ENCODE results near the gene BCOR.

BCOR gene

DNA sequence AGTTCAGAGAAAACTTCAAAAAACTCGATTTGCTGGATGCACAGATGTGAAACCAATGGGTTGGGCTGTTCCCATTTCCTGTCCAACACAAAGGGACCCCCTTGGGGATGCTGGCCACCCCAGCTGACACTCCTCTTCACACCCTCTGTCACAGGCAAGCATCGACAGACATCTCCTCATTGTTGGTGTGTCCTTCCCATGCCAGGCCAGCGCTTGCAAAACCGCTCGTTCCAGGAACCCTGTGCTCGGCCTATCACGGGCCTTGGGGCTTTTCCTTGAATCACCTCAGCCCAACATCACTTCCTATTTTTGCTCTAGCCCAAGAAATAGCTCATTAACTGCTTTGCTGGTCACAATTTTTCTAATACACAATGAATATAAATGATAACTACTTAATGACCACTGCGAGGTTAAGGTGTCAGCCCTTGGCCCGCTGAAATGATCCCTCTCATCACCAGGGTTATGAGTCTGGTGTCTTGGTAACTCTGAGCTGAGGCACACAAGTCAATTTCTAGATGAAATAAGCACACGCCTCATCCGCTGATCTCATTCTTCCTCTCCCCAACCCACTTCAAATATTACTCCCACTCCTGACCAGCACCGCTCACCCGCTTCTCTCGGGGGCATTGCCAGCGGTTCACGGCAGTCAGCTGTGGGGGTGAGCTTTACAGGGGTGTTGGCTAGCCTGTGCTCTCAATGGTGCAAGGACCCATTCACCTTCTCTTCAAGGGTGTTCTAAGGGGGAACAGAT, 32.3 kb downstream of the BCOR start:
- H3K79me2 ChIP-seq (ENCODE audit: insufficient read depth, low read length), result no peaks in the 10 kb centered on the region
- no peak overlapping the region for H3K4me2 ChIP-seq (ENCODE audit: low read length)
- H3K36me3 ChIP-seq (ENCODE audit: insufficient read depth, low read length), result peaks cover 93% of the 10 kb centered on the region
- H3K4me1 ChIP-seq (ENCODE audit: insufficient read depth, low read length, severe bottlenecking), result no peaks in the 10 kb centered on the region
- TF ChIP-seq, protein P1, sequence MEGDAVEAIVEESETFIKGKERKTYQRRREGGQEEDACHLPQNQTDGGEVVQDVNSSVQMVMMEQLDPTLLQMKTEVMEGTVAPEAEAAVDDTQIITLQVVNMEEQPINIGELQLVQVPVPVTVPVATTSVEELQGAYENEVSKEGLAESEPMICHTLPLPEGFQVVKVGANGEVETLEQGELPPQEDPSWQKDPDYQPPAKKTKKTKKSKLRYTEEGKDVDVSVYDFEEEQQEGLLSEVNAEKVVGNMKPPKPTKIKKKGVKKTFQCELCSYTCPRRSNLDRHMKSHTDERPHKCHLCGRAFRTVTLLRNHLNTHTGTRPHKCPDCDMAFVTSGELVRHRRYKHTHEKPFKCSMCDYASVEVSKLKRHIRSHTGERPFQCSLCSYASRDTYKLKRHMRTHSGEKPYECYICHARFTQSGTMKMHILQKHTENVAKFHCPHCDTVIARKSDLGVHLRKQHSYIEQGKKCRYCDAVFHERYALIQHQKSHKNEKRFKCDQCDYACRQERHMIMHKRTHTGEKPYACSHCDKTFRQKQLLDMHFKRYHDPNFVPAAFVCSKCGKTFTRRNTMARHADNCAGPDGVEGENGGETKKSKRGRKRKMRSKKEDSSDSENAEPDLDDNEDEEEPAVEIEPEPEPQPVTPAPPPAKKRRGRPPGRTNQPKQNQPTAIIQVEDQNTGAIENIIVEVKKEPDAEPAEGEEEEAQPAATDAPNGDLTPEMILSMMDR (IDR thresholded peaks at IDR 0.05; ENCODE audit: low read length), result no peak
- no peak for TF ChIP-seq EZH2 (IDR thresholded peaks at IDR 0.05; ENCODE audit: borderline replicate concordance, low read length)
- H3F3A ChIP-seq (ENCODE audit: insufficient read depth, low read length), result no peaks in the 10 kb centered on the region
- H2AFZ ChIP-seq (ENCODE audit: low read length), result no peak overlapping the region
- no peaks in the 10 kb centered on the region for H3K27me3 ChIP-seq (ENCODE audit: insufficient read depth, low read length)
- no peak overlapping the region for H3K27ac ChIP-seq (ENCODE audit: low read depth, low read length, poor library complexity, severe bottlenecking)
- H3K4me3 ChIP-seq (ENCODE audit: low read depth, low read length, poor library complexity, severe bottlenecking), result no peak overlapping the region
- no peaks in the 10 kb centered on the region for H4K20me1 ChIP-seq (ENCODE audit: insufficient read depth, low read length)
- H3K9me3 ChIP-seq (ENCODE audit: low read length), result no peaks in the 10 kb centered on the region
- H3K9ac ChIP-seq (ENCODE audit: low read length), result no peak overlapping the region
- H3K9me2 ChIP-seq (ENCODE audit: low read depth, low read length), result no peaks in the 10 kb centered on the region

DNA sequence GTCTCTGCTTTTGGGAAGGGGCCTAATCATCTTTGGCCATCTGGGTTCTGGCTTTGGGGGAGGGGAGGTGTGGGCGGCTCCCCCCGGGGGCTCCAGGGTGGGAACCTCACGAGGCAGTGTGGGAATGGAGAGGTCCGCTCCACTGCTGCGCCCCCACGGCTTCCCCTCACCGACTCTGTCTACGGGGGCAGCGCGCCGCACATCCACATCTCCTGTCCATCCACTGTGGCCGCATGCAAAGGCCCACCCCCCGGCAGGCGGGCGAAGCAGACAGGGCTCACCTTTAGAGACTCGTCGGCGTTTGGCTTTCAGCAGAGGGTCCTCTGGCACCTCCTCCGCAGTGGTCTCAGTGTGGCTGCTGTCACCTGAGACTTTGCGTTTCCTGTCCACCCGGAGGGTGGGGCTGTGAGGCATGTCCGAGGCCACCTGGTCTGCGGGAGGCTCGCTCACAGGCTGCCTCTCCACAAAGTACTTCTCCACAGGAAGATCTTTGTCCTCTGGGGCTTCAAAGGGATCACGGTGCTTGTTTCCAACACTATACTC, 33.6 kb downstream of the BCOR start:
- TF ChIP-seq EZH2 (IDR thresholded peaks at IDR 0.05; ENCODE audit: borderline replicate concordance, low read length), result no peak
- TF ChIP-seq, protein P1 (IDR thresholded peaks at IDR 0.05; ENCODE audit: low read length), result no peak
- Histone ChIP-seq H3K27me3 (ENCODE audit: insufficient read depth, low read length) (no peaks in the 10 kb centered on the region), H3K79me2 (ENCODE audit: insufficient read depth, low read length) (no peaks in the 10 kb centered on the region), H2AFZ (ENCODE audit: low read length) (no peak overlapping the region), H3K9ac (ENCODE audit: low read length) (no peak overlapping the region), H3K36me3 (ENCODE audit: insufficient read depth, low read length) (peaks cover 93% of the 10 kb centered on the region), H4K20me1 (ENCODE audit: insufficient read depth, low read length) (no peaks in the 10 kb centered on the region), H3K4me2 (ENCODE audit: low read length) (no peak overlapping the region), H3K9me3 (ENCODE audit: low read length) (no peaks in the 10 kb centered on the region), H3K9me2 (ENCODE audit: low read depth, low read length) (no peaks in the 10 kb centered on the region), H3K4me1 (ENCODE audit: insufficient read depth, low read length, severe bottlenecking) (no peaks in the 10 kb centered on the region), H3K4me3 (ENCODE audit: low read depth, low read length, poor library complexity, severe bottlenecking) (no peak overlapping the region), H3K27ac (ENCODE audit: low read depth, low read length, poor library complexity, severe bottlenecking) (no peak overlapping the region), H3F3A (ENCODE audit: insufficient read depth, low read length) (no peaks in the 10 kb centered on the region)

DNA sequence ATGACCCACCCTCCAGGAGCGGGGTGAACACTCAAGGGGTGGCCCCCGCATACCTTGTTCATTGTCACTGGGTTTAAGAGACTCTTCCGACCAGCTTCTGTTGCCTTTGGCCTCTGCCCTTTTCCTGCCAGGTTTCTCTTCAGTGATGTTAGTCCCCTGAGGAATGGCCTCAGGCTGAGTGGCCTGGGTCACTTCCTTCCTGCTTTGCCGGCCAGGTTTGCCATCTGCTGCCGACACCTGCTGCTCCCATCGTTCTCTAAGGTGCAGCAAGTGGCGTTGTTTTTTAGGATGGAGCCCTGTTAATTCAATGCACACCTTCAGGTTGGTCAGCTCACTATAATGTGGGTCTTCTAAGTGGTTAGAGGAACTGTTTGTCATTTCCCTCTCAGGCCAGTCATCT, 34.2 kb downstream of the BCOR start:
- H3K9me2 ChIP-seq (ENCODE audit: low read depth, low read length), result no peaks in the 10 kb centered on the region

More for the DNA sequence above, 34.2 kb downstream of the BCOR start:
- Histone ChIP-seq H3K27ac (ENCODE audit: low read depth, low read length, poor library complexity, severe bottlenecking) (no peak overlapping the region), H3K27me3 (ENCODE audit: insufficient read depth, low read length) (no peaks in the 10 kb centered on the region), H3K9ac (ENCODE audit: low read length) (no peak overlapping the region), H3F3A (ENCODE audit: insufficient read depth, low read length) (no peaks in the 10 kb centered on the region), H3K36me3 (ENCODE audit: insufficient read depth, low read length) (peaks cover 93% of the 10 kb centered on the region), H3K79me2 (ENCODE audit: insufficient read depth, low read length) (no peaks in the 10 kb centered on the region), H3K4me2 (ENCODE audit: low read length) (no peak overlapping the region), H3K4me3 (ENCODE audit: low read depth, low read length, poor library complexity, severe bottlenecking) (no peak overlapping the region), H3K9me3 (ENCODE audit: low read length) (no peaks in the 10 kb centered on the region), H2AFZ (ENCODE audit: low read length) (no peak overlapping the region), H4K20me1 (ENCODE audit: insufficient read depth, low read length) (no peaks in the 10 kb centered on the region), H3K4me1 (ENCODE audit: insufficient read depth, low read length, severe bottlenecking) (no peaks in the 10 kb centered on the region)
- no peak for TF ChIP-seq EZH2 (IDR thresholded peaks at IDR 0.05; ENCODE audit: borderline replicate concordance, low read length)
- TF ChIP-seq, protein P1 (IDR thresholded peaks at IDR 0.05; ENCODE audit: low read length), result no peak

Data from OCI-LY1 (cell line).